BE2C (cell line): ENCODE measurements around the gene DAAM1.

ENCODE experiments used
- DNase-seq: peaks from one replicate; pipeline ENCODE4 v3.0.0-alpha.2; 2020
- H3K27me3 ChIP-seq: fragments of 250-450 bp; sonication (Bioruptor Pico); 2 replicates; pipeline ENCODE4 v1.5.1; 2020; ENCODE audit warnings: mild to moderate bottlenecking
- H3K36me3 ChIP-seq: fragments of 250-450 bp; sonication (Bioruptor Pico); 2 replicates; pipeline ENCODE4 v1.5.1; 2020; ENCODE audit warnings: mild to moderate bottlenecking
- H3K4me1 ChIP-seq: fragments of 250-450 bp; sonication (Bioruptor Pico); 2 replicates; pipeline ENCODE4 v1.5.1; 2020
- H3K4me3 ChIP-seq: 2 replicates; pipeline ENCODE4 v1.5.1; 2011; ENCODE audit warnings: low read depth, low read length
- H3K9me3 ChIP-seq: fragments of 250-450 bp; sonication (Bioruptor Pico); 2 replicates; pipeline ENCODE4 v1.5.1; 2020
- CTCF ChIP-seq: IDR thresholded peaks from 2 replicates; pipeline ENCODE4 v1.5.1; 2012; ENCODE audit warnings: mild to moderate bottlenecking, low read depth, low read length

DAAM1 gene

DNA sequence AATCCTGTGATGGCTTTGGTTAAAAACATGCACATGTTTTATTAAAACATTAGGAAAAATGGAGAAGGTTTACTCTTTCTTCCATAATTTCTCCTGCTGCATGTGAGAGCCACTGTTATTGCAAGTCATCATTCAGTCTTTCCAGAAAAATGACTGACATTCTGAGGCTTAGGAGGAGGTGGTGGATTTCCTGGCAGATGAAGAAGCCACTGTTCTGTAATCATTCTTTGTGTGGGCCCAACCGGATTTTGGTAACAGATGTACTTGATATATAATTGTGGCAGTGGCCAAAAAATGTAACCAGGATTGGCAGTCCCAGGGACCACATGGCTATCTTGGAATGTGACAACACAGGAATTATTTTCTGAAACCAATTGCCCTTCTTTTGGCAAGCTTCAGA is 120.2 kb downstream of the DAAM1 start:
- Histone ChIP-seq H3K9me3 (no peaks in the 10 kb centered on the region), H3K36me3 (no peaks in the 10 kb centered on the region), H3K4me3 (no peak overlapping the region), H3K27me3 (no peaks in the 10 kb centered on the region), H3K4me1 (no peaks in the 10 kb centered on the region)
- TF ChIP-seq CTCF, result no peak
- DNase-seq, result no peak

DNA sequence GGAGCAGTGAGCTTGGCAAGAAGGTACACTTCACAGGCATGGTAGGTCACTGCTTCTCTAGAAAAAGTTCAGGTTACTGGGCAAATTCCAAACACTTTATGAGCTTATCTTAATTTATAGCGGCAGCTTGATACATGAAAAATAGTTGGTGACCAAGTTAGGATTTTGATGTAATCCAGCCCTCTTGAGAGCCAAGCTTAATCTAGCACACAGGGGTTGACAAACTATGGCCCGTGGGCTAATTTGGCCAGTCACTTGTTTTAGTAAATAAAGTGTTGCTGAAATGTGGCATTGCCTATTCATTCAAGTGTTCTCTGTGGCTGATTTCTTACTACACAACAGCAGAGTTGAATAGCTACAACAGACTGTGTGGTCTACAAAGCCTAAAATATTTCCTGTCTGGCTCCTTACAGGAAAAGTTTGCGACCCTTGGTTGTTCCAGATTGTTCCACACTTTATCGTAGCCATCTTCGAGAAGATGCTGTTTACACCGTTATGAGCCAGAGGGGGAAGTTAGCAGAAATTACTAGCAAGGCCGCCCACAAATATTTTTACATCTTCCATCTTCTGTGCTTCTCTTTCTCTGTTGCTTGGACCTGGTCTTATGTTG is 120.9 kb downstream of the DAAM1 start:
- TF ChIP-seq CTCF, result no peak
- H3K27me3 ChIP-seq, result no peaks in the 10 kb centered on the region
- DNase-seq, result no peak
- H3K4me3 ChIP-seq, result no peak overlapping the region
- no peaks in the 10 kb centered on the region for H3K9me3 ChIP-seq
- no peaks in the 10 kb centered on the region for H3K4me1 ChIP-seq
- H3K36me3 ChIP-seq, result no peaks in the 10 kb centered on the region

- TF ChIP-seq CTCF, result no peak
- H3K4me1 ChIP-seq, result no peaks in the 10 kb centered on the region
- DNase-seq, result no peak
These were observed 122.2 kb downstream of the DAAM1 start for GRCh38 chr14:59310633-59311032.

GRCh38 chr14:59311723-59312122 is 123.3 kb downstream of the DAAM1 start:
- Histone ChIP-seq H3K9me3 (no peaks in the 10 kb centered on the region), H3K36me3 (no peaks in the 10 kb centered on the region), H3K4me3 (no peak overlapping the region), H3K27me3 (no peaks in the 10 kb centered on the region), H3K4me1 (no peaks in the 10 kb centered on the region)
- DNase-seq, result no peak
- TF ChIP-seq CTCF, result no peak

More at GRCh38 chr14:59310633-59311032, 122.2 kb downstream of the DAAM1 start:
- no peak overlapping the region for H3K4me3 ChIP-seq
- H3K36me3 ChIP-seq, result no peaks in the 10 kb centered on the region
- H3K27me3 ChIP-seq, result no peaks in the 10 kb centered on the region
- H3K9me3 ChIP-seq, result no peaks in the 10 kb centered on the region

- no peak for TF ChIP-seq CTCF
- H3K9me3 ChIP-seq, result no peaks in the 10 kb centered on the region
- no peak for DNase-seq
- H3K27me3 ChIP-seq, result no peaks in the 10 kb centered on the region
- H3K4me1 ChIP-seq, result no peaks in the 10 kb centered on the region
- no peaks in the 10 kb centered on the region for H3K36me3 ChIP-seq
- no peak overlapping the region for H3K4me3 ChIP-seq
These were observed 124.7 kb downstream of the DAAM1 start for GRCh38 chr14:59313144-59313651.

GRCh38 chr14:59313658-59314608 is 125.5 kb downstream of the DAAM1 start:
- DNase-seq, result no peak
- no peaks in the 10 kb centered on the region for H3K27me3 ChIP-seq
- no peaks in the 10 kb centered on the region for H3K9me3 ChIP-seq
- no peaks in the 10 kb centered on the region for H3K36me3 ChIP-seq
- TF ChIP-seq CTCF, result no peak
- no peak overlapping the region for H3K4me3 ChIP-seq
- H3K4me1 ChIP-seq, result no peaks in the 10 kb centered on the region
